DND-41 (cell line): ENCODE results near the gene USP35.
"Not testable (repeated sequence)": the region's sequence is repeated elsewhere in the genome, so short reads cannot be mapped to it uniquely, and the experiment has no call there.

Experiments
- ATAC-seq: fragments of 200-7000 bp; cut with Tn5 transposase; 3 replicates; pipeline ENCODE4 v1.9.1; 2021; ENCODE audit warnings: low read depth; ENCODE audit not compliant: insufficient read depth
- DNase-seq: peaks from one replicate; pipeline ENCODE4 v3.0.0-alpha.2; 2020
- H2AFZ ChIP-seq: 2 replicates; pipeline ENCODE4 v1.6.0; 2012; ENCODE audit warnings: low read depth, low read length
- H3K27ac ChIP-seq: 2 replicates; pipeline ENCODE4 v1.5.1; 2012; ENCODE audit warnings: low read length, inconsistent platforms
- H3K27me3 ChIP-seq: fragments of 200-600 bp; sonication (generic); 2 replicates; pipeline ENCODE4 v1.6.0; 2012; ENCODE audit warnings: low read length, mild to moderate bottlenecking, inconsistent platforms; ENCODE audit not compliant: insufficient read depth, poor library complexity
- H3K36me3 ChIP-seq: 2 replicates; pipeline ENCODE4 v1.5.1; 2012; ENCODE audit warnings: low read length, inconsistent platforms; ENCODE audit not compliant: insufficient read depth
- H3K4me1 ChIP-seq: 2 replicates; pipeline ENCODE4 v1.5.1; 2012; ENCODE audit warnings: mild to moderate bottlenecking, low read length; ENCODE audit not compliant: insufficient read depth
- H3K4me2 ChIP-seq: 2 replicates; pipeline ENCODE4 v1.6.0; 2012; ENCODE audit warnings: mild to moderate bottlenecking, moderate library complexity, low read length, inconsistent platforms; ENCODE audit not compliant: insufficient read depth
- H3K4me3 ChIP-seq, 2 experiments: fragments of 200-600 bp in 1 of 2; shearing (Covaris generic) in 1 of 2; 2 replicates each; pipeline ENCODE4 v1.5.1; 2012 to 2016; ENCODE audit warnings: inconsistent platforms in 2 of 2, low read length in 2 of 2, mild to moderate bottlenecking in 2 of 2, low read depth in 1 of 2, moderate library complexity in 1 of 2
- H3K79me2 ChIP-seq: 2 replicates; pipeline ENCODE4 v1.6.0; 2012; ENCODE audit warnings: low read length, inconsistent platforms; ENCODE audit not compliant: insufficient read depth
- H3K9ac ChIP-seq: 2 replicates; pipeline ENCODE4 v1.6.0; 2012; ENCODE audit warnings: low read depth, mild to moderate bottlenecking, inconsistent platforms, low read length, moderate library complexity
- H3K9me3 ChIP-seq: 2 replicates; pipeline ENCODE4 v1.5.1; 2012; ENCODE audit warnings: low read length, moderate library complexity, mild to moderate bottlenecking, inconsistent platforms; ENCODE audit not compliant: insufficient read depth, severe bottlenecking
- H4K20me1 ChIP-seq: 2 replicates; pipeline ENCODE4 v1.6.0; 2012; ENCODE audit warnings: low read length; ENCODE audit not compliant: insufficient read depth
- EZH2 ChIP-seq: IDR thresholded peaks from 3 replicates; pipeline ENCODE4 v1.6.1; 2012; ENCODE audit warnings: borderline replicate concordance, low read depth, mild to moderate bottlenecking, moderate library complexity, low read length, inconsistent platforms; ENCODE audit not compliant: severe bottlenecking
- TF ChIP-seq, protein P1 (sequence below): IDR thresholded peaks from 2 replicates; pipeline ENCODE4 v1.5.1; 2012; ENCODE audit warnings: borderline replicate concordance, low read length, moderate library complexity, mild to moderate bottlenecking; ENCODE audit not compliant: poor library complexity, severe bottlenecking; ENCODE audit errors: extremely low read depth

USP35 gene

GRCh38 chr11:78219493-78220217 is 30.9 kb downstream of the USP35 start:
- Histone ChIP-seq H3K9me3 (no peaks in the 10 kb centered on the region), H3K36me3 (peaks cover 97% of the 10 kb centered on the region)

GRCh38 chr11:78220218-78221157 is 31.8 kb downstream of the USP35 start:
- H3K9ac ChIP-seq: no peak overlapping the region
- peaks cover 8% of the 10 kb centered on the region for H3K4me1 ChIP-seq
- ATAC-seq (no peak), DNase-seq (no peak)
- no peaks in the 10 kb centered on the region for H3K9me3 ChIP-seq
- H4K20me1 ChIP-seq: no peaks in the 10 kb centered on the region
- H3K27ac ChIP-seq: no peak overlapping the region
- peaks cover 13% of the 10 kb centered on the region for H3K79me2 ChIP-seq
- H3K27me3 ChIP-seq: no peaks in the 10 kb centered on the region
- no peak for TF ChIP-seq EZH2
- TF ChIP-seq, protein P1, sequence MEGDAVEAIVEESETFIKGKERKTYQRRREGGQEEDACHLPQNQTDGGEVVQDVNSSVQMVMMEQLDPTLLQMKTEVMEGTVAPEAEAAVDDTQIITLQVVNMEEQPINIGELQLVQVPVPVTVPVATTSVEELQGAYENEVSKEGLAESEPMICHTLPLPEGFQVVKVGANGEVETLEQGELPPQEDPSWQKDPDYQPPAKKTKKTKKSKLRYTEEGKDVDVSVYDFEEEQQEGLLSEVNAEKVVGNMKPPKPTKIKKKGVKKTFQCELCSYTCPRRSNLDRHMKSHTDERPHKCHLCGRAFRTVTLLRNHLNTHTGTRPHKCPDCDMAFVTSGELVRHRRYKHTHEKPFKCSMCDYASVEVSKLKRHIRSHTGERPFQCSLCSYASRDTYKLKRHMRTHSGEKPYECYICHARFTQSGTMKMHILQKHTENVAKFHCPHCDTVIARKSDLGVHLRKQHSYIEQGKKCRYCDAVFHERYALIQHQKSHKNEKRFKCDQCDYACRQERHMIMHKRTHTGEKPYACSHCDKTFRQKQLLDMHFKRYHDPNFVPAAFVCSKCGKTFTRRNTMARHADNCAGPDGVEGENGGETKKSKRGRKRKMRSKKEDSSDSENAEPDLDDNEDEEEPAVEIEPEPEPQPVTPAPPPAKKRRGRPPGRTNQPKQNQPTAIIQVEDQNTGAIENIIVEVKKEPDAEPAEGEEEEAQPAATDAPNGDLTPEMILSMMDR: no peak
- peaks cover 97% of the 10 kb centered on the region for H3K36me3 ChIP-seq
- no peak overlapping the region for H3K4me3 ChIP-seq
- H3K4me2 ChIP-seq: no peak overlapping the region
- H2AFZ ChIP-seq: no peak overlapping the region

More at GRCh38 chr11:78219493-78220217, 30.9 kb downstream of the USP35 start:
- Histone ChIP-seq H3K9ac (no peak overlapping the region), H3K4me1 (peaks cover 16% of the 10 kb centered on the region), H3K79me2 (peaks cover 9% of the 10 kb centered on the region), H4K20me1 (no peaks in the 10 kb centered on the region), H3K27ac (peak overlapping the region; percentile 47), H3K4me2 (no peak overlapping the region), H3K4me3 (no peak overlapping the region), H2AFZ (no peak overlapping the region), H3K27me3 (no peaks in the 10 kb centered on the region)
- ATAC-seq (no peak), DNase-seq (no peak)
- no peak for TF ChIP-seq EZH2
- TF ChIP-seq, protein P1: no peak

DNA sequence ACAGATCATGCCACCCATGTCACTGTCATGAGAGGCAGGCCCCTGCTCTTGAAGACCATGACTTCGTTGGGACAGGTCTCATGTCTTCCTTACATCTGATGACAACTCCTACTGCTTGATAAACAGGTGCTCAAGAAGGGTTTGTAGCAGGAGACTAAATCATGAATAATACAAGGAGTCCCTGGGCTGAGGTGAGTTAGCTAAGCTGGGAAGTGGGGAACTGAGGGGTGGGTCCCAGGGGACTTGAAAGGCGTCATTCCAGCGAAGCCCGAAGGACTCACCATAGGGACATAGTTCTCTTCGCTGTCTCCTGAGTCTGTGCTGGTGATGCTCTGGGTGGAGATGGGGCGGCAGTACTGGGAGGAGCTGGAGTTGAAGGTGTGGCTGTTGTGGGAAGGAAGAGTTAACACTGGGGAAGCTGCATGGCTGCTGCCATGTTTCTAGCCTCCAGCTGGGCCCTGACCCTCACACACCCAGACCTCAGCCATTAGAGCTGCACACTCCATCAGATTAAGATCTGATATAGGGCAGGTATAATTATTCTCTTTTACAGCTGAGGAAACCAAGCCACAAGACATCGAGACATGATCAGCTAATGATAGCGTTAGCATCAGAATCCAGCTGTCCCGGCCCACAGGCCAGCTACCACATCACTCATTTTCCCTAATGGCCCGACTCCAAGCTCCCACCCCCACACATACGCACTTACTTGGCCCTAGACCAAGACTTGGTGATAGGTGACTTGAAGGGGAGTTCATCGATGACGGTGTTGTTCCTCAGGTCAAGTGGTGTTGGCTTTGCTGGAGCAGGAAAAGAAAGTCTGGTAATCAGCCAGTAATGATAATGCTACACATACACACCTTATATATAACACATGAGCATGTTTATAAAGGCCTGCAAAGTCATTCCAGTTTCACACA is 32.9 kb downstream of the USP35 start:
- peaks cover 96% of the 10 kb centered on the region for H3K36me3 ChIP-seq

GRCh38 chr11:78222726-78223125 is 34.0 kb downstream of the USP35 start:
- H3K4me1 ChIP-seq, H3K27me3 ChIP-seq, H4K20me1 ChIP-seq, H3K9me3 ChIP-seq, H2AFZ ChIP-seq, H3K9ac ChIP-seq, H3K4me3 ChIP-seq, H3K27ac ChIP-seq, DNase-seq, H3K4me2 ChIP-seq, ATAC-seq: not testable (repeated sequence)
- H3K79me2 ChIP-seq: peaks cover 32% of the 10 kb centered on the region
- H3K36me3 ChIP-seq: peaks cover 96% of the 10 kb centered on the region

More for the DNA sequence above, 32.9 kb downstream of the USP35 start:
- no peak overlapping the region for H3K4me3 ChIP-seq
- no peak overlapping the region for H3K4me2 ChIP-seq
- no peaks in the 10 kb centered on the region for H3K9me3 ChIP-seq
- H3K4me1 ChIP-seq: no peaks in the 10 kb centered on the region
- no peak overlapping the region; the same call in 1 of the 2 replicates for H3K27ac ChIP-seq
- TF ChIP-seq, protein P1: no peak
- TF ChIP-seq EZH2: no peak
- H3K79me2 ChIP-seq: peaks cover 21% of the 10 kb centered on the region
- H3K27me3 ChIP-seq: no peaks in the 10 kb centered on the region
- no peaks in the 10 kb centered on the region for H4K20me1 ChIP-seq
- no peak overlapping the region for H3K9ac ChIP-seq
- no peak for ATAC-seq
- no peak for DNase-seq
- H2AFZ ChIP-seq: no peak overlapping the region
